AG20443 (cell line): Measurements from ENCODE around the gene SH3RF2.
"Not testable (repeated sequence)": the region's sequence is repeated elsewhere in the genome, so short reads cannot be mapped to it uniquely, and the experiment has no call there.

ENCODE experiments used
- DNase-seq: peaks from one replicate; pipeline ENCODE4 v3.0.0; 2012; ENCODE audit warnings: low spot score, mixed read lengths

The SH3RF2 gene

GRCh38 chr5:145979270-145980223, 43.2 kb downstream of the SH3RF2 start:
- DNase-seq: no peak

DNA sequence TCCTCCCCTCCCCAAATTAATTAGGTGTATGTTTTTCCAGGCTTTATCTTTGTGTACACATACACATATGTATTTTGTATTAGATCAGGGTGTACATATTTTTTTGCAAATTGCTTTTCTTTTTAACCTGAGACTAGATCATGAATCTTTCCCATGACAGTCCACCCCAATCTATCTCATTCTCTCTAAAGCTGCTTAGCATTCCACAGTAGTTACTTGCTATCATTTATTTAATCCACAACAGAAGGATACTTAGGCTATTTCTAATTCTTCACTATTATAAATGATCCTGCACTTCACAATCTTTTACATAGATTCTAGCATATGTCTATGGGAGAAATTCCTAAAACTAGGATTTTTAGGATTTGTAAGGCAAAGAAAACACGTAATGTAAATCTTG, 43.9 kb downstream of the SH3RF2 start:
- no peak for DNase-seq

- no peak for DNase-seq
Observed at GRCh38 chr5:145980718-145981117, 44.3 kb downstream of the SH3RF2 start.

DNA sequence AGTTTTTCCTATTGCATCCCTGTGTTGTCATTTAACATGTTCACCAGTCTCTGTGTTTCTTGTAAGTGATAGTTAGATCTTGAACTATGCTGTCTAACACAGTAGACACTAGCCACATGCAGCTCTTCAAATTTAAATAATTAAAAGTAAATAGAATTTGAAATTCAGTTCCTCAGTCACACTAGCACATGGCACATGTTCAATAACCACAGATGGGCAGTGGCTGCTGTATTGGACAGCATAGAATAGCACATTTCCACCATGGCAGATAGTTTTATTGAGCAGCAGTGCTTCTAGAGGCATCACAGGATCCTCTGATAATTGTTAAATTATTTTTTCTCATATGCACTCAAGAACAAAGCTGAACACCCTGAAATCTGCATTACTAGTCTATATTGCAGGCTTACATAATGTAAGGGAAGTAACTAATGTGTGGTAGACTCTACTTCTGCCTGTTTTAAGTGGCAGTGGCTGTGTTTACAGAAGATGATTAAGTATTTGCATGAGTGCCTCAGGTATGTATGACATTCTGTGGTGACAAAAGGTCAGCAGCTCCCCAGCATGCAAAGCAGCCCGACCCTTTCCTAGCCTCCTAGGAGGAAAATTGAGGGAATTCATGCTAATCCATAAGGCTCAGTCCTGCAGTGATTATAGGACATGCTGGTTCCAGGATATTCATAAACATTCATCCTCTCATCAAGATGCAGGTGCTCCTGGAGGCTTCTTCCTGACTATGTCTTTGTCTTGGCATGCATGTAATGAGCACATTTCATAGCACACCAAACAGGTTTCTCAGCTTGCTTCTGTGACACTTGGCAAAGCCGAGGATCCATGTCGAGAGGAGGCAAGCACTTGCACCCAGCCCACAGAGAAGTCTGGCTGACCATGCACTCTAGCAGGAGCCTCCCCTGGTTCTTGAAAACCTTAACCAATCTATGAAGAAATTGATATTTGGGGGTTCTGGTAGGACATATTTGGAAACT, 45.5 kb downstream of the SH3RF2 start:
- no peak for DNase-seq

DNA sequence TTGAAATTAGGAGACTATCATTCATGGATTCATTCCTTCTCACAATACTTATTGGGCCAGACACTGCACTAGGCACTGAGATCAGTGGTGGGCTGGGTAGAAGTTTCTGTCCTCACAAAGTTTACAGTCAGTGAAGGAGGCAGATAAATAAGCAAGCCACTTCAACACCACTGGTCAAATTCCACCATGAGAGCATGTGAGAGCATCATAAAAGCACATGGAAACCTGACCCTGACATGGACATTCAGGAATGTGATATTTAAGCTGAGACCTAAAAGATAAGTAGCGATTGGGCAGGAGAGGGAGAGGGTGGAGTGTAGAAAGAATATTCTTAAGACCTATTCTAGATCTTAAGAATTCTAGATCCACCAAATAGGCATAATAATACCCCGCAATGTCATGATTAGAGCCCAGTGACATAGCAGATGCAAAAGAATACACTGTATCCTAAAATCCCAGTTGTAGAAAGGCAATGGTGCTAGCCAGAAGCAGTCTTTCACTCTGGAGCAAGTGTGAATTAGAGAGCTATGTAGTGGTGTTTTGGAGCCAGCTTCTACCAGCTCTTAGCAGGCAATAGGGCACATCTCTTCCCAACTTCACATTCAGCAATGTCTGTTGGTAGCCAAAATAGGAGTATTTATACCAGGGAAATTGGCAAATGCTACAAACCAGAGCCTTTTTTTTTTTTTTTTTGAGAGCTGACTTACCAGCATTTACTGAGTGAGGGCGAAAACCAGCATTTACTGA, 46.4 kb downstream of the SH3RF2 start:
- DNase-seq: no peak

DNA sequence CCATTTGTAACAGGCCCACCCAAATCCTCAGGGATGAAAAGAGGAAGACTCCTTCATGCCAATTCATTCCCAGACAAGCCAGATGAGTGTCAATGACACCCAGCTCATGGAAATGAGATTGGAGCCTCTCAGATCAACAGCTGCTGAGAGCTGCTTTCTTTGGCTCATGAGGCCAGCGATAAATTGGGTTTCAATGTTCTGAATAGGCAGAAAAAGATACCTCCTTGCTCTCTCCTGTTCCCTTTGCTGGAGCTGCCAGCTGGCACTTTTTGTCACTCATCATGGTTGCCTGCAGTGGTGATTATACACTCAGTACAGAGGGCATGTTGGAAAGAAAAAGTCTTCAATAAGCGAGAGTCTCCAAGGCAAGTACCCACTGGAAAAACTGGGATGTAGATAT, 47.1 kb downstream of the SH3RF2 start:
- no peak for DNase-seq

DNA sequence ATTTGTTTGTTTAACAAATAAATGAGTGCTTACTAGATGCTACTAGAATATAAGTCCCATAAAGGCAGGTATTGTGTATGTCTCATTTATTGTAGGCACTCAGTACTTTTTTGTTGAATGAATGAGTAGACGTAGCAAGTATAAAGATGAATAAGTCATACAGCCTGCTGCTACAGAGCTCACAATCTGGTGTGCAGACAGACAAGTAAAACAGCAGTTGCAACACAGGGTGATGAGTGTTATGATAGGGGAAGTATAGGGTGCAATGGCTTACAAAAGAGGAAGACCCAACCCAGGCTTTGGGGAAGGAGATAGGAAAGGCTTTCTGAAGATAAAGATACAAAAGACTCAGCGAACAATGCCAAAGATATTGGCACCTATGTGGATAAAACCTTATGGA, 47.7 kb downstream of the SH3RF2 start:
- no peak for DNase-seq

DNA sequence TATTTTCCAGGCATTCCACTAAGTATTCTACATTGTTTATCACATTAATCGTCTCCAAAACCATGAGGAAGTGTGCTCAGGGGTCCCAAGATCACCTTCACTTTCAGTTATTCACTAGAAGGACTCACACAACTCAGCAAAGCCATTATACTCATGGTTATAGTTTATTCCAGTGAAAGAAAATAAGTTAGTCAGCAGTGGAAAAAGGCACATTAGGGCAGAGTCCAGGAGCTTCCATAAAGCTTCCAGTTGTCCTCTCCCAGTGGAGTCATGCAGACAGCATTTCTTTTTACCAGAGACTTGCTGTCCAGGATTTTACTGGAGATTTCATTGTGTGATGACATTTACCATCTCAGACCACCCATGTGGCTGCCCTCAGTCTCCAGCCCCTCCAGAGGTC, 51.5 kb downstream of the SH3RF2 start:
- no peak for DNase-seq

DNA sequence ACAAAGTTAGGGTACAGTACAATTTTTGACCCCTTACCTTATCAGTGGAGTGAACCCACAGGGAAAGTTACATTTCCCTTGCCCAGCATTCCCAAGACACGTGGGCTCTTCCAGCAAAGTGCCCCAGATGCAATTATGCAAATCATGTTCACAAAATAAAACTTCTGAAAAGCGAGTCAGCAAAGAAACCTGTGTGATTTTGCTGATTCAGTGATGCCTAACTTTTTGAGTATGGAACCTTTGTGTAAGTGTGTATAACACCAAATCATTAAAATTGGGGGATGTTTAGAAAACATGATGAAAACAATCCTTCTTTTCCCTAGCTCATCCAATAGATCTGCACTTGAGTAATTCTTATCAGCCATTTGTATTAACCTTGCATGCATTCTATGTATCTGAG, 52.6 kb downstream of the SH3RF2 start:
- DNase-seq: no peak

- no peak for DNase-seq
Observed at GRCh38 chr5:145989428-145989827, 53.0 kb downstream of the SH3RF2 start.

DNA sequence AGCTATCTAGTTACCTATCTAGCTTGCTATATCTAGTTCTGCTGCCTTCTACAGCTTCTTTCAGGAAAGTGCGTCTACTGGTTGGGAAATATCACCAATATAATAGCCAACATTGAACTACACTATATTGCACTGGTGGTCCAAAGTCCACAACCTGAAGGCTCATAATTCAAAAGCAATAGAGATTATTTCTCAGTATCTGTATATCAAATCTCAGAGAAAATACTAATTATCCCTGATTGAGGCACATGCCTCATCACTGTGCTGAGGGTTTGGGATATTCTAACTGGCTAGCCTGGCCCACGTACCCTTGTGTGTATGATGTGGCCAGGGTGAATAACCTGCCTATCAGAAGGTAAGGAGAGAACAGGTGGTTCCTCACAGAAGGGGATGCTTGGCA, 53.8 kb downstream of the SH3RF2 start:
- DNase-seq: no peak

GRCh38 chr5:145991044-145991575, 54.7 kb downstream of the SH3RF2 start:
- no peak for DNase-seq

- not testable (repeated sequence) for DNase-seq
Observed at GRCh38 chr5:145993538-145993937, 57.2 kb downstream of the SH3RF2 start.

DNA sequence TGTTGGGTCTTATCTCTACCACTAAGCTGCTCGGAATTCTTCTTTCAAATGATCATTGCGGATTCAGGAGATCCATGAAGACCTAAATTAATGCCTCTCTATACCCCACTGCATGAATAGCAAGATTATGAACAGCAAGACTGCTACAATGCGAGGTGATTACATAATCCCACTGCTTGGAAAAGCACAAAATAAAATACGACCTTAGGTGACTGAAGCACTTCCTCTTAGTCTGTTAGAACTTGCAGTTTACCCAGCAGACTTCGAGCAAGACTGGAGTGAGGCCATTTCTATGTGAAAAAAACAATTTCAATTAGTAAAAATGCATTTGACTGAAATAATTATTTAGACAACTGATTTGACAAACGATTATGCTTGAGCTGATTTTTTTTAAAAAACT, 59.8 kb downstream of the SH3RF2 start:
- DNase-seq: no peak

DNA sequence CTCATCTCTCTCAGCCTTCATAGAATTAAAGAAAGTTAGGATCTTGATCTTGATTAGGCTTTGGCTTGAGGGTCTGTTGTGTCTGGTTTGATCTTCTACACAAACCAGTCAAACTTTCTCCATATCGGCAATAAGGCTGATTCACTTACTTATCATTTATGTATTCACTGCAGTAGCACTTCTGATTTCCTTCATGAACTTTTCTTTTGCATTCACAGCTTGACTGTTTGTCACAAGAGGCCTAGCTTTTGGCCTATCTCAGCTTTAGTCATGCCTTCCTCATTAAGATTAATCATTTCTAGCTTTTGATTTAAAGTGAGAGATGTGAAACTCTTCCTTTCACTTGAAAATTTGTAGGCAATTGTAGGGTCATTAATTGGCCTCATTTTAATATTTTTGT, 62.8 kb downstream of the SH3RF2 start:
- DNase-seq: no peak

DNA sequence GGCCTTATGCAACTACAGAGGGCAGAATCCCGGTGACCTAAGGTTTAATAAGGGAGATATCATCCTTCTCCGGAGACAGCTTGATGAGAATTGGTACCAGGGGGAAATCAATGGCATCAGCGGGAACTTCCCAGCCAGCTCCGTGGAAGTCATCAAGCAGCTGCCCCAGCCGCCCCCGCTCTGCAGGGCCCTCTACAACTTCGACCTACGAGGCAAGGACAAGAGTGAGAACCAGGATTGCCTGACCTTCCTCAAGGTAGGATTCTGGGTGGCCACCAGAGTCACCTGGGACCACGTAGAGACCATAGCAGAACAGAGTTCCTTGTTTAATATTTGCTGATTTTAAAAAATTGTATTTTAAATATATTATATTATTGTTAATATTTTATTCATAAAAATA, 63.7 kb downstream of the SH3RF2 start:
- no peak for DNase-seq

GRCh38 chr5:146001544-146002190, 65.3 kb downstream of the SH3RF2 start:
- DNase-seq: no peak

- DNase-seq: no peak
Observed at GRCh38 chr5:146002491-146002890, 66.1 kb downstream of the SH3RF2 start.

- DNase-seq: no peak
Observed at GRCh38 chr5:146003852-146004251, 67.5 kb downstream of the SH3RF2 start.

DNA sequence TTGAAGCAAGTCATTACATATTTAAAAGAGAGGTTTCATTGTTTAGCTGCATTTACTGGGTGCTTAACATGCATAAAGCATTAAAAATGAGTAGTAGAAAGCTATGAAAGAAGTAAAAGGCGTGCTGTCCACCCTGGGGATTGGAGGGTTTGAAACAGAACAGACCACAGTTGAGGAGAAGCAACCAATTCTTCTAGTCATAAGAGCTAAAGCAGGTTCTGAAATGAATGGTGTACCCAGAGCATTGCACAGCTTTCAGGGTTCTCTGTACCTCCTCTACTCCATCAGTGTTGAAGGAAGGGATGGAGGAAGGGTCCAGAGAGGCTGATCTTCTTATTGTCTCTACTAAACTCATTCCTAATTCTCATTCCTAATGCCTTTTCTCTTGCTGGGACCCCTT, 68.9 kb downstream of the SH3RF2 start:
- DNase-seq: no peak

GRCh38 chr5:146005723-146006122, 69.3 kb downstream of the SH3RF2 start:
- no peak for DNase-seq
